Measurements from ENCODE around the gene MIP.

DNA sequence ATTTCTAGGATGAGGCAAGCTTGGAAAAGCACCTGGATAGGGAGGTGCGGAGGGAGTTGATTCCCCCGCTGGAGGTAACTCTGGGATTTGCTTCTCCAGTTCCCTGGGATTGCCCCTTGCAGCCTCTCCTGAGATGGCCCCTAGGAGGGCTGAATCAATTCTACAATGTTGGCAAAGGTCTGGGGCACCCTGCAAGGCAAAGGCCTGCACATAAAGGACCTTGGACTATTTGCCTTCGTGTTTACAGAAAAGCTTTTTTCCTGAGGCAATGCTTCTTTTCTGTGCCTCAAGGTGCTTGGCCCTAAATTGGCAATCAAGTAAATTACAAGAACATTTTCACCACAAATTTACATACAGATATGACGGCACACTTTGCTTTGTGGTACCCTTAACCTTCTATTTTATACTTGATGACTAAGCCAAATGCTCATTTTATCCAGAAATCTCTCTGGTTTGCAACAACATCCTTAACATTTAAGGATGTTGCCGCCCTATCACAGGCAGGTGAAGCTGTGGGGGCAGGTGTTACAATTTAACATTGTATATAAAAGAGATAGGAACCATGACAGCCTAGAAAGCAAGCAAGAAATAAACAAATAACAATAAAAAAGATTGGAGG lies 45.5 kb downstream of the MIP start:
- TF ChIP-seq, protein P1, sequence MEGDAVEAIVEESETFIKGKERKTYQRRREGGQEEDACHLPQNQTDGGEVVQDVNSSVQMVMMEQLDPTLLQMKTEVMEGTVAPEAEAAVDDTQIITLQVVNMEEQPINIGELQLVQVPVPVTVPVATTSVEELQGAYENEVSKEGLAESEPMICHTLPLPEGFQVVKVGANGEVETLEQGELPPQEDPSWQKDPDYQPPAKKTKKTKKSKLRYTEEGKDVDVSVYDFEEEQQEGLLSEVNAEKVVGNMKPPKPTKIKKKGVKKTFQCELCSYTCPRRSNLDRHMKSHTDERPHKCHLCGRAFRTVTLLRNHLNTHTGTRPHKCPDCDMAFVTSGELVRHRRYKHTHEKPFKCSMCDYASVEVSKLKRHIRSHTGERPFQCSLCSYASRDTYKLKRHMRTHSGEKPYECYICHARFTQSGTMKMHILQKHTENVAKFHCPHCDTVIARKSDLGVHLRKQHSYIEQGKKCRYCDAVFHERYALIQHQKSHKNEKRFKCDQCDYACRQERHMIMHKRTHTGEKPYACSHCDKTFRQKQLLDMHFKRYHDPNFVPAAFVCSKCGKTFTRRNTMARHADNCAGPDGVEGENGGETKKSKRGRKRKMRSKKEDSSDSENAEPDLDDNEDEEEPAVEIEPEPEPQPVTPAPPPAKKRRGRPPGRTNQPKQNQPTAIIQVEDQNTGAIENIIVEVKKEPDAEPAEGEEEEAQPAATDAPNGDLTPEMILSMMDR (IDR thresholded peaks at IDR 0.05) = no peak
- TF ChIP-seq EZH2 (IDR thresholded peaks at IDR 0.05) = no peak
- no peak for TF ChIP-seq EZH2phosphoT487 (IDR thresholded peaks at IDR 0.05)

Measured in neural progenitor cell (in vitro differentiated cells).